Astrocyte (in vitro differentiated cells and primary cell): Measurements from ENCODE around the gene ADCY2. TPM values are rescaled to one million over a fixed set of nuclear protein-coding genes. Genes with fewer than 3 reads are reported as not detected.

Experiments used
- DNase-seq: peaks from one replicate; pipeline ENCODE4 v3.0.0-alpha.2; 2010; ENCODE audit warnings: low read depth
- FAIRE-seq: peaks from 2 replicates; lab custom pipeline; 2011; peaks lifted over from hg19 to GRCh38; lab: Jason Lieb, UNC
- H2AFZ ChIP-seq: 2 replicates; pipeline ENCODE4 v1.6.0; 2012; ENCODE audit warnings: low read depth, low read length, inconsistent platforms
- H3K27ac ChIP-seq: 2 replicates; pipeline ENCODE4 v1.5.1; 2011; ENCODE audit warnings: low read depth, low read length, inconsistent platforms
- H3K27me3 ChIP-seq: 2 replicates; pipeline ENCODE4 v1.6.0; 2011; ENCODE audit warnings: low read length, inconsistent platforms; ENCODE audit not compliant: insufficient read depth
- H3K36me3 ChIP-seq: 2 replicates; pipeline ENCODE4 v1.5.1; 2011; ENCODE audit warnings: low read length, inconsistent platforms; ENCODE audit not compliant: insufficient read depth
- H3K4me1 ChIP-seq: 2 replicates; pipeline ENCODE4 v1.5.1; 2011; ENCODE audit warnings: low read length, inconsistent platforms; ENCODE audit not compliant: insufficient read depth
- H3K4me2 ChIP-seq: 2 replicates; pipeline ENCODE4 v1.6.0; 2012; ENCODE audit warnings: low read length, inconsistent platforms
- H3K4me3 ChIP-seq: 2 replicates; pipeline ENCODE4 v1.5.1; 2011; ENCODE audit warnings: low read depth, mild to moderate bottlenecking, low read length, inconsistent platforms; ENCODE audit not compliant: insufficient read depth
- H3K79me2 ChIP-seq: 2 replicates; pipeline ENCODE4 v1.6.0; 2012; ENCODE audit warnings: mild to moderate bottlenecking, low read length, inconsistent platforms; ENCODE audit not compliant: insufficient read depth
- H3K9ac ChIP-seq: 2 replicates; pipeline ENCODE4 v1.6.0; 2012; ENCODE audit warnings: mild to moderate bottlenecking, low read length, inconsistent platforms
- H3K9me3 ChIP-seq: 2 replicates; pipeline ENCODE4 v1.5.1; 2012; ENCODE audit warnings: low read depth, mild to moderate bottlenecking, low read length, inconsistent platforms; ENCODE audit not compliant: insufficient read depth
- H4K20me1 ChIP-seq: 2 replicates; pipeline ENCODE4 v1.6.0; 2012; ENCODE audit warnings: low read length, inconsistent platforms; ENCODE audit not compliant: insufficient read depth
- H3K27ac Mint-ChIP-seq: one replicate; pipeline ENCODE4 v1.8.0; 2021; ENCODE audit warnings: mild to moderate bottlenecking, mixed read lengths; ENCODE audit not compliant: unreplicated experiment
- H3K27me3 Mint-ChIP-seq: one replicate; pipeline ENCODE4 v1.8.0; 2021; ENCODE audit warnings: low read depth, mixed read lengths; ENCODE audit not compliant: unreplicated experiment
- H3K36me3 Mint-ChIP-seq: one replicate; pipeline ENCODE4 v1.8.0; 2021; ENCODE audit warnings: low read depth, mixed read lengths; ENCODE audit not compliant: unreplicated experiment
- H3K4me1 Mint-ChIP-seq: one replicate; pipeline ENCODE4 v1.8.0; 2021; ENCODE audit warnings: low read depth, mixed read lengths; ENCODE audit not compliant: unreplicated experiment
- H3K4me3 Mint-ChIP-seq: one replicate; pipeline ENCODE4 v1.8.0; 2021; ENCODE audit warnings: mild to moderate bottlenecking, moderate library complexity, mixed read lengths; ENCODE audit not compliant: unreplicated experiment
- H3K9me3 Mint-ChIP-seq: one replicate; pipeline ENCODE4 v1.8.0; 2021; ENCODE audit warnings: mild to moderate bottlenecking, mixed read lengths; ENCODE audit not compliant: unreplicated experiment
- CTCF ChIP-seq: IDR thresholded peaks from 2 replicates; pipeline ENCODE4 v1.5.1; 2011; ENCODE audit warnings: low read depth, mild to moderate bottlenecking, inconsistent platforms, low read length, moderate library complexity; ENCODE audit not compliant: insufficient read depth
- EZH2 ChIP-seq: IDR thresholded peaks from 2 replicates; pipeline ENCODE4 v1.6.1; 2012; ENCODE audit warnings: mild to moderate bottlenecking, low read length, inconsistent platforms; ENCODE audit not compliant: insufficient read depth
- total RNA-seq: library from RNA; stranded (reverse); gene quantifications from 2 replicates; pipeline ENCODE4 v1.2.1, GENCODE V29; 2021

Gene ADCY2
- total RNA-seq, 1 donor from 2014 or later: 5.7 TPM

GRCh38 chr5:7584749-7585148 lies 188.8 kb downstream of the ADCY2 start:
- Mint-ChIP-seq H3K36me3 (no peaks in the 10 kb centered on the region), H3K4me1 (no peaks in the 10 kb centered on the region), H3K4me3 (no peak overlapping the region), H3K27me3 (no peaks in the 10 kb centered on the region), H3K9me3 (no peaks in the 10 kb centered on the region), H3K27ac (no peak overlapping the region)
- TF ChIP-seq EZH2 (no peak), CTCF (no peak)
- no peak for DNase-seq
- no peaks in the 10 kb centered on the region for H4K20me1 ChIP-seq
- H3K9ac ChIP-seq: no peak overlapping the region
- no peaks in the 10 kb centered on the region for H3K4me1 ChIP-seq
- H3K79me2 ChIP-seq: no peaks in the 10 kb centered on the region
- H3K27ac ChIP-seq: no peak overlapping the region
- H3K27me3 ChIP-seq: no peaks in the 10 kb centered on the region
- no peak overlapping the region for H2AFZ ChIP-seq
- no peak overlapping the region for H3K4me2 ChIP-seq
- H3K36me3 ChIP-seq: no peaks in the 10 kb centered on the region
- H3K4me3 ChIP-seq: no peak overlapping the region
- FAIRE-seq: no peak
- no peaks in the 10 kb centered on the region for H3K9me3 ChIP-seq

GRCh38 chr5:7585807-7586206 lies 189.9 kb downstream of the ADCY2 start:
- Mint-ChIP-seq H3K36me3 (no peaks in the 10 kb centered on the region), H3K9me3 (no peaks in the 10 kb centered on the region), H3K27me3 (no peaks in the 10 kb centered on the region), H3K4me1 (no peaks in the 10 kb centered on the region), H3K27ac (no peak overlapping the region), H3K4me3 (no peak overlapping the region)
- no peaks in the 10 kb centered on the region for H3K9me3 ChIP-seq
- no peak overlapping the region for H2AFZ ChIP-seq
- no peak overlapping the region for H3K27ac ChIP-seq
- no peaks in the 10 kb centered on the region for H3K79me2 ChIP-seq
- no peaks in the 10 kb centered on the region for H3K27me3 ChIP-seq
- H3K9ac ChIP-seq: no peak overlapping the region
- DNase-seq (no peak), FAIRE-seq (no peak)
- H3K4me1 ChIP-seq: no peaks in the 10 kb centered on the region
- H3K4me3 ChIP-seq: no peak overlapping the region
- TF ChIP-seq EZH2 (no peak), CTCF (no peak)
- H4K20me1 ChIP-seq: no peaks in the 10 kb centered on the region
- H3K36me3 ChIP-seq: no peaks in the 10 kb centered on the region
- no peak overlapping the region for H3K4me2 ChIP-seq

GRCh38 chr5:7586480-7586879 lies 190.5 kb downstream of the ADCY2 start:
- no peak for FAIRE-seq

More at GRCh38 chr5:7586480-7586879, 190.5 kb downstream of the ADCY2 start:
- H3K27me3 ChIP-seq: no peaks in the 10 kb centered on the region
- Mint-ChIP-seq H3K27me3 (no peaks in the 10 kb centered on the region), H3K4me1 (no peaks in the 10 kb centered on the region), H3K9me3 (no peaks in the 10 kb centered on the region), H3K36me3 (no peaks in the 10 kb centered on the region), H3K27ac (no peak overlapping the region), H3K4me3 (no peak overlapping the region)
- H3K27ac ChIP-seq: no peak overlapping the region
- no peaks in the 10 kb centered on the region for H3K79me2 ChIP-seq
- no peaks in the 10 kb centered on the region for H3K9me3 ChIP-seq
- H3K4me1 ChIP-seq: no peaks in the 10 kb centered on the region
- no peak overlapping the region for H2AFZ ChIP-seq
- no peaks in the 10 kb centered on the region for H4K20me1 ChIP-seq
- no peak overlapping the region for H3K4me3 ChIP-seq
- H3K36me3 ChIP-seq: no peaks in the 10 kb centered on the region
- no peak overlapping the region for H3K9ac ChIP-seq
- no peak for DNase-seq
- H3K4me2 ChIP-seq: no peak overlapping the region
- TF ChIP-seq EZH2 (no peak), CTCF (no peak)
